GM18502 (cell line): ENCODE data around the gene PCBD2.
"Not testable (repeated sequence)": the region's sequence is repeated elsewhere in the genome, so short reads cannot be mapped to it uniquely, and the experiment has no call there.

ENCODE experiments used
- ATAC-seq: cut with Tn5 transposase; IDR thresholded peaks from one replicate; pipeline ENCODE4 v1.9.1; 2021; ENCODE audit warnings: mild to moderate bottlenecking; ENCODE audit not compliant: unreplicated experiment, poor library complexity

PCBD2 gene

DNA sequence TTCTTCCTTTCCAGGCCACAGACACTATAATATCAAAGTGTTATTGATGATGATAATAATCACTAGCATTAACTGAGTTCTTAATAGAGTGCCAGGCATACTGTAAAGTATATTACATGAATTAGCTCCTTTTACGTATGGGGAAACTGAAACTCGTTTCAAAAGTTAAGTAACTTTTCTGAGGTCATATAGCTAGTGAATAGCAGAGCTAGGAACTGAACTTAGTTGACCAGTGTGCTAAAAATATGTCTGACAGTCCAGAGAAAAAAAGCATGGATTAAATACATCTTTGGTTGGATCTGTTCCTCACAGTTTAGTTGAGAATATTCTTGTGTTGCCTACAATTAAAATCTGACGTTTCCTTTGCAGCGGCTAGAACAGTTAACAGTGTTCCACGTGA is 44.4 kb downstream of the PCBD2 start:
- ATAC-seq: no peak

GRCh38 chr5:134957920-134958608 is 53.1 kb downstream of the PCBD2 start:
- no peak for ATAC-seq

DNA sequence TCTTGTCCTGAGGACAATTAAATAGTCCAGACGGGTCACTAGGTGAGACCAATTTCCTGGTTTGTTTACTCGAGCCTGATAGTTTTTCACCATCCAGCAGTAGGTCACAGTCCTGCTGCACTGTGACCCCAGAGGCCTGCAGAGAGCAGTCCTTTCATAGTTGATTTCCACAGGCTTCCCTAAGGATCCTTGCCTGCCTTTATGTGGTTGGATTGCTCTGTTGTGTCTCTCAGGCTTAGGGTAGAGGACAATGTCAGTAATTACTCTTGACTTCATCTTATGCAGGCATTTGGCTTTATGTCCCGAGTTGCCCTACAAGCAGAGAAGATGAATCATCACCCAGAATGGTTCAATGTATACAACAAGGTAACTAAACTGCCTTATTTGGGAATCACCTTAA is 53.8 kb downstream of the PCBD2 start:
- no peak for ATAC-seq

DNA sequence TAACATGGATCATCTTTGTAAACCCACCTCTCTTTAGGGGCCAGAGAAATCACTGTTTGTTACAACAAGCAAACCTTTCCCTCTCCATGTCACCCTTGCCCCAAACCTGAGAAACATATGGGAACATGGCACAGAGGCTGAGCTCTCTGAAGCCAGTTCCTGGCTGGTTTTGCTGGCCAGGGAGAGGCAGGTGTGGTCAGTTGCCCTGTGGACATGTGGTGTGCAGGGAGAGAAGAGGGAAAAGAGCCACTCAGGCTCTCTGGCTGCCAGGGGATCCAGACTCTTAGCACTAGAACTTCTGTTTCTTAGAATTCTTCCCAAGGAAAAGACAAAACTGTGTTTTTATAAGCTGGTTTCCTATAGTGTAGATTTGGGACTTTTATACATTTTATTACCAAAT is 58.2 kb downstream of the PCBD2 start:
- no peak for ATAC-seq

DNA sequence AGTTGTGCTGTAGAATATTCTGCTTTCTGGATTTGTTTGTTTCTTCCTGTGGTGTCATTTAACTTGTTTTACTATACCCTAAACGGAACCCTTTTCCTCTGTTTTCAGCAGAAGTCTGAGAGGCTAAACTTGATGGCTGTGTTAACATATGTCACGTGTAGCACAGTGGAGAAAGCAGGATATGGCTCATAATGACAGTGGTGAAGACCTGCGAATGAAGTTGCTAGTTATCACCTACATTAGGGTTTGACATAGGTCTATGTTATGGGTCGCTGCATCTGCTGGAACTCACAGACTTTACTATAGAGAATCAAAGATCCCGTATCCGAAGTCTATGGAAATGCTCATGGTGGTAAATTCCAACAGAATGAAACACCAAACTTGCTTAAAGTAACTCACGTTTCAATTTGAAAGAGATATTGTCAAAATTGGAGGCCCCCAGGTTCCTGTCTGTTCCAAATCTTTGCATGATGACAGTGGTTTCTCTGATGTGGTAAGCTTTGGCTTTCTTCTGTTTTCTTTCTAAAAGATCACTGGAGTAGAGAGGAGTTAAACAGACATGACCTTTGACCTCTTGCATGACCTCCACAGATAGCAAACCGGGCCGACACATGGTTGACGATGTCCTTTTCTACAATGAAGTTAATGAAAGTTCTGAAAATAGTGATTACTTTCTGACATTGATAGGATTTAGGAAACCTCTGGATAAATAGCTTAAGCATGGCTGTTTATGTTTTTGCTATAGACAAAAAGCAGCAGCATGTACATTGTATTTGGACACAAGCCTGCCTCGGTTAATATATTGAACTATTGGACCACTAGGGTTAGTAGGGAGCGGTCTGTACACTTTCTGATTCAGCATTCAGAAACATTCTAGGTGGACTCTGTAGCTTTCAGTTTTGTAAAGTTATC is 59.7 kb downstream of the PCBD2 start:
- no peak for ATAC-seq

GRCh38 chr5:134965271-134965825 is 60.4 kb downstream of the PCBD2 start:
- no peak for ATAC-seq

GRCh38 chr5:134967607-134968006 is 62.7 kb downstream of the PCBD2 start, which contains the start of gene CATSPER3:
Gene CATSPER3 (plus strand): TSS chr5:134967907. CDS start chr5:134967992, 85 bp downstream.
- no peak for ATAC-seq

DNA sequence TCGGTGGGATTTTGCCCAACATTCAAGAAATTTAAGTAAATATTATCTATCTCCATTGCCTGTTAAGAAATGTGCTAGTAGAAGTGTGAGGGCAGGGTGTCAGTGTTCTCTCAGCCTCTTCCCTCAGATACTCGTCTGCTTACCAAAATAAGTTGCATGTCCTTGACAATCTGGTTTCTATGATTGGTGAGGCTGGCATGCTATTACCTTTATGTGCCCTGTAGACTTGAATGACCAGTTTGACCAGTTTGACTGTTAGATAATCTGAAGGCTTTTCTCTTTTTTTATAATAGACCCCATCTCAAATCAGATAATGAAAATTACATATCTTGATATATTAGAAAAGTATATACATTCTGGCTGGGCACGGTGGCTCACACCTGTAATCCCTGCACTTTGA is 63.1 kb downstream of the PCBD2 start:
- ATAC-seq: no peak

DNA sequence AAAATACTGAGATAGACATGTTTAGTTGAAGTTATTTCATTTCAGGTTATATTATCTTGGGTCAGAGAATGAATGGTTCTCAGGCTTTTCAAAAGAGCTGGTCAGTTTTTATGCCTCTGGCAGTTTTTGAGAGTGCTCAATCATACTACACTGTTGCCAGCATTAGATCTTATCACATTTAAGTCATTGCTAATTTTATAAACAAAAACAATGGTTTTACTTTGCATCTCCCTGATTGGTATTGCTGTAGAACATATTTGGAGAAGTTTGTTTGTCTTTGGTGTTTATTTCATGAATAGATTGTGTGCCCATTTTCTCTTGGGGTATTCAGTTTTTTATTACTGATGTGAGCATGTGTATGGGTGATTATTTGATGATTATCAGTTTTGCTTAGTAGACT is 64.2 kb downstream of the PCBD2 start:
- no peak for ATAC-seq

- ATAC-seq: no peak
Observed at GRCh38 chr5:134975078-134975715, 70.3 kb downstream of the PCBD2 start.

- no peak for ATAC-seq
Observed at GRCh38 chr5:134975843-134976242, 70.9 kb downstream of the PCBD2 start.

GRCh38 chr5:134976841-134977240 is 71.9 kb downstream of the PCBD2 start:
- ATAC-seq: no peak

- no peak for ATAC-seq
Observed at GRCh38 chr5:134979416-134979815, 74.5 kb downstream of the PCBD2 start.

DNA sequence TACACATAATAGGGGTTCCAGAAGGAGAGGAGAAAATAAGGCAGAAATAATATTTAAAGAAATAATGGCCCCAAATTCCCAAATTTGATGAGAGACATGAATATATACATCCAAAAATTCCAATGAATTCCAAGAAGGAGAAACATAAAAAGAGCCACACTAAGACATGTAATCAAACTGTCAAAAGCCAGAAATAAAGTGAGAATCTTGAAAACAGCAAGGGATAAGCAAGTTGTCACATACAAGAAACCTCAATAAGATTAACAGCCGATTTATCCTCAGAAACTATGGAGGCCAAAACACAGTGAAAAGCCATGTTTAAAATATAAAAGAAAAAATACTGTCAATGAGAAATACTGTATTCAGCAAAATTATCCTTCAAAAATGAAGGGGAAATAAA is 77.3 kb downstream of the PCBD2 start:
- no peak for ATAC-seq

DNA sequence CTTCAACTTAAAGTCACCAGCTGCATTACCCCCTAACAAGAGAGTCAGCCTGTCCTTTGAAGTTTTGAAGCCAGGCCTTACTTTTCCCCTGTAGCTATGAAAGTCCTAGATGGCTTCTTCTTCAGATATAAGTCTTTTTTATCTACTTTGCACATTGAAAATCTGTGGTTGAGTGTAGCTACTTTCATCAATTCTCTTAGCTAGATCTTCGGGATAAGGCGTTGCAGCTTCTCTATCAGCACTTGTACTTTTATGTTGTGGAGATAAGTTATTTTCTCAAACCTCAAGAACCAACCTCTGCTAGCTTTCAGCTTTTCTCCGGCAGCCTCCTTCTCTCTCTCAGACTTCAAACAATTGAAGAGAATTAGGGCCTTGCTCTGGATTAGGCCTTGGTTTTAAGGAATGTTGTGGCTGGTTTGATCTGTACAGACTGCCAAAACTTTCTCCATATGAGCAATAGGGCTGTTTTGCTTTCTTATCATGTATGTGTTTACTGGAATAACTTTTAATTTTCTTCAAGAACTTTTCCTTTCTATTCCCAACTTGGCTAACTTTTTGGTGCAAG is 84.4 kb downstream of the PCBD2 start:
- no peak for ATAC-seq

DNA sequence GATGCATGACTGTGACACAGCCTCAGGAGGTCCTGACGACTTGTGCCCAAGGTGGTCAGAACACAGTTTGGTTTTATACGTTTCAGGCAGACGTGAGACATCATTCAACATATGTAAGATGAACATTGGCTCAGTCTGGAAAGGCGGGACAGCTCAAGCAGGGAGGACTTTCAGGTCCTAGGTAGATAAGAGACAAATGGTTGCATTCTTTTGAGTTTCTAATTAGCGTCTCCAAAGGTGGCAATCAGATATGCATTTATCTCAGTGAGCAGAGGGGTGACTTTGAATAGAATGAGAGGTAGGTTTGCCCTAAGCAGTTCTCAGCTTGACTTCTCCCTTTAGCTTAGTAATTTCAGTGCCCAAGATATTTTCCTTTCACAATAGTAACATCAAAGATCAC is 85.3 kb downstream of the PCBD2 start:
- not testable (repeated sequence) for ATAC-seq

GRCh38 chr5:134992148-134992547 is 87.2 kb downstream of the PCBD2 start:
- ATAC-seq: no peak

DNA sequence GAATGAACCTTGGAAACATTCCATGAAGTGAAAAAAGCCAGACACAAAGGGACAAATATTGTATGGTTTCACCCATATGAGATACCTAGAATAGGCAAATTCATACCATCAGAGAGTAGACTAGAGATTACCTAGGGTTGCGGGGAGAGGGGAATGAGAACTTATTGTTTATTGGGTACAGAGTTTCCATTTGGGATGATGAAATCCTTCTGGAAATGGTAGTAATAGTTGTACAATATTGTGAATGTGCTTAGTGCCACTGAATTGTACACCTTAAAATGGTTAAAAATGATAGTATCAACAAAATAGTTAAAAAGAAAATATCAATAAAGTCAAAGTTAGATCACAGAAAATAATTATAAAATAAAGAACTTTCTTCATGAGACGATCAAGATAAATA is 88.2 kb downstream of the PCBD2 start:
- ATAC-seq: no peak

GRCh38 chr5:134994560-134995156 is 89.7 kb downstream of the PCBD2 start:
- ATAC-seq: no peak

- ATAC-seq: no peak
Observed at GRCh38 chr5:134995850-134996402, 91.0 kb downstream of the PCBD2 start.
